Hepatocyte (in vitro differentiated cells): ENCODE results near the gene KLB.

Source experiments
- EZH2phosphoT487 ChIP-seq: fragments of 200-600 bp; sonication (generic); IDR thresholded peaks from one replicate; pipeline ENCODE4 v1.6.1; 2018; ENCODE audit warnings: antibody characterized with exemption, mild to moderate bottlenecking, low read depth, moderate library complexity; ENCODE audit not compliant: unreplicated experiment, severe bottlenecking
- TF ChIP-seq, protein P1 (sequence below): fragments of 200-600 bp; sonication (generic); IDR thresholded peaks from 2 replicates; pipeline ENCODE4 v1.5.1; 2016; ENCODE audit warnings: antibody characterized with exemption, mild to moderate bottlenecking; ENCODE audit not compliant: poor library complexity

DNA sequence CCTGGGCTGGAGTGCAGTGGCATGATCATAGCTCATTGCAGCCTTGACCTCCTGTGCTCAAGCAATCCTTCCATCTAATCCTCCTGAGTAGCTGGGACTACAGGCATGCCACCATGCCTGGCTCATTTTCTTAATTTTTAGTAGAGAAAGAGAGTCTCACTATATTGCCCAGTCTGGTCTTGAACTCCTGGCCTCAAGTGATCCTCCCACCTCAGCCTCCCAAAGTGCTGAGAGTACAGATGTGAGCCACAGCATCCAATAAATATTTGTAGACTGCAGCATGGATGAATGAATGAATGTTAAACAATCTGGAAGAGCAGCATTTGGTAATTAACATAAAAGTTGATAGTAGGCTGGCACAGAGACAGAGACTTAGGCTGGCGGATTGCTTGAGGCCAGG, 20.0 kb downstream of the KLB start:
- no peak for TF ChIP-seq EZH2phosphoT487
- TF ChIP-seq, protein P1, sequence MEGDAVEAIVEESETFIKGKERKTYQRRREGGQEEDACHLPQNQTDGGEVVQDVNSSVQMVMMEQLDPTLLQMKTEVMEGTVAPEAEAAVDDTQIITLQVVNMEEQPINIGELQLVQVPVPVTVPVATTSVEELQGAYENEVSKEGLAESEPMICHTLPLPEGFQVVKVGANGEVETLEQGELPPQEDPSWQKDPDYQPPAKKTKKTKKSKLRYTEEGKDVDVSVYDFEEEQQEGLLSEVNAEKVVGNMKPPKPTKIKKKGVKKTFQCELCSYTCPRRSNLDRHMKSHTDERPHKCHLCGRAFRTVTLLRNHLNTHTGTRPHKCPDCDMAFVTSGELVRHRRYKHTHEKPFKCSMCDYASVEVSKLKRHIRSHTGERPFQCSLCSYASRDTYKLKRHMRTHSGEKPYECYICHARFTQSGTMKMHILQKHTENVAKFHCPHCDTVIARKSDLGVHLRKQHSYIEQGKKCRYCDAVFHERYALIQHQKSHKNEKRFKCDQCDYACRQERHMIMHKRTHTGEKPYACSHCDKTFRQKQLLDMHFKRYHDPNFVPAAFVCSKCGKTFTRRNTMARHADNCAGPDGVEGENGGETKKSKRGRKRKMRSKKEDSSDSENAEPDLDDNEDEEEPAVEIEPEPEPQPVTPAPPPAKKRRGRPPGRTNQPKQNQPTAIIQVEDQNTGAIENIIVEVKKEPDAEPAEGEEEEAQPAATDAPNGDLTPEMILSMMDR: no peak
